T-helper 1 cell (primary cell): Measurements from ENCODE around the gene APMAP.

Experiments used
- DNase-seq, 5 donors: peaks; one replicate each; pipeline ENCODE4 v3.0.0-alpha.2; 2012 to 2020

APMAP gene

DNA sequence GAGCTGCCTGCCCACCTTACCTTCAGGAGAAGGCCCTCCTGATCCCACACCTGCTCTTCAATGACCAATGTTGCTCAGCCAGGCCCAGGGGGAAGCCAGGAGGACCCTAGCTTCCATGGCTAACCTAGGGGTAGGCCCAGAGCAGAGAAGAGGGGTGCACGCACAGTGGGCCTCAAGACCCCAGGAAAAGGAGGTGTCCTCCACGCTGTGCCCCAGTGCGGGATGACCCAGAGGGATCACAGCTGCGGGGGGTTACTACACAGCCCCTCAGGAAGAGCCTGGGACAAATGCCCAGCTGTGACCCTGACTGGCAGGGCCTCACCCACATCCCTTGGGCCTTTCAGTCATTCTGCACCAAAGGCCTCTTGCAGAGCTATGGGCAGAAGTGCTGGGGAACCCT is 31.6 kb upstream of the APMAP start:
- no peak for DNase-seq

DNA sequence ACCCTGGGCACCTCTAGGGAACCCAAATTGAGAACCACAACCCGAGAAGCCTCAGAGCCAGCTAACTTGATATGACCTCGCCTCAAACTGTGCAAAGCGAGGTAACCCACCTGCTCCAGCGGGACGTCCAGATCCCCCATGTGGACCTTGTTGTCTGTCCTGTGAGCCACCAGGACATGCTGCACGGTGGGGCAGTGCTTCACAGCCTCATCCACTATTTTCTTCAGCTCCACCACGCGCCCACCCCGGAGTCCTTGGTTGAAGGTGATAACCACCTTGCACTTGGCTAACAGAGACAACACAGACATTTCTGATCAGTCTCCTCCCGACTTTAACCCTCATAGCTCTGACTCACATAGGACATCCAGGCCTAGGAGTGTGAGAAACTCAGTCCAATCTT is 30.8 kb upstream of the APMAP start:
- DNase-seq: no peak

- no peak for DNase-seq
Measured at GRCh38 chr20:25022680-25023079, 30.1 kb upstream of the APMAP start.

DNA sequence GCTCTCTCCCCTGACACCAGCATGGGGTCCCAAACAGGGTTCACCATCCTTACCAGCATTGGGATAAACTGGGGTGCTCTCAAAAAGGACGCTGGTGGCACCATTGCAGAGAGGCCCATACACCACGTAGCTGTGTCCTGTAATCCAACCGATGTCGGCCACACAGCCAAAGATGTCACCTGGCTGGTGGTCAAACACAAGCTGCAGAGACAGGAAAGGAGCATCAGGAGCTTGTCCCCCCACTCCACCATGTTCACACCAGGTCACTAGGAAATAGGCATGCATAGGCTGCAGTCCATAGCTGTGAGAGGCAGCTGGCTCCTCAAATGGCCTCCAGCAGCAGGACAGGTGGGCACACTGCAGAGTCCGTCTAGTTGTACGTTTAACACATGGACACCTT is 28.8 kb upstream of the APMAP start:
- DNase-seq: no peak

- no peak for DNase-seq
Measured at GRCh38 chr20:25020901-25021301, 28.4 kb upstream of the APMAP start.

DNA sequence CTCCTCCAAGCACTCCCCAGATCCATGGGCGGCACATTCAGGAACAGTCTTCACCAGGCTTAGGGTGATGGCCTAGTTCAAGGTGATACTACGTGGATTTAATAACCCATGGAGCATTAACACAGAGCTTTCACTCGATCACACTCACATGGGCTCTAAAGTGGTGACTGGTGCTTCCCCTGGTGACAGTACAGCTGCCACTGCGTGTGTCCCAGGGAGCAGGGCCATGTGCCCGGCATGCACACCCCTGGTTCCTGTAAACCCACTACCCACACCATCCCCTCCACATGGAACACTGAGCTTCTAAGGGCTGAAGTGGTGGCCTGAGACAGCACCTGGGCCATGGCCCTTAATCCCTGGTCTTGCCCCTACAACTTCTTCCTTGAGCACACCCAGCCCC is 27.8 kb upstream of the APMAP start:
- no peak for DNase-seq

GRCh38 chr20:25019381-25020155 is 27.0 kb upstream of the APMAP start:
- no peak for DNase-seq

DNA sequence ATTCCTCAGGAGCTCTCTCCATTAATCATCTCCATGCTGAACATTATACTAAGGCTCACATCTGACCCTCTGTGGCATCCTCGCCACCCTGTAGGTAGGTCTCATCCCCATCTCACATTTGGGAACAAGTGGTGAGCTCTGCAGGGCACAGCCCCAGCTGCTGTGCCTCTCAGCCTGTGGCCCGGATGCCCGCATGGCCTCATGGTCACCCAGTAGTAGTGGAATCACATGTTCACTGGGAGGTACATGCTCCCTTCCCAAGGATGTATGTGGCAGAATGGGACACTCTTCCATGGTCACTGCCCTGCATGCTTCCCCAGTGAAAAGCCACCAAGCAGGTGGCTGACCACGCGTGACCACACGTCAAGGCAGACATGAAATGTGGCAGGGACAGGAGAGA is 26.3 kb upstream of the APMAP start:
- DNase-seq: no peak

DNA sequence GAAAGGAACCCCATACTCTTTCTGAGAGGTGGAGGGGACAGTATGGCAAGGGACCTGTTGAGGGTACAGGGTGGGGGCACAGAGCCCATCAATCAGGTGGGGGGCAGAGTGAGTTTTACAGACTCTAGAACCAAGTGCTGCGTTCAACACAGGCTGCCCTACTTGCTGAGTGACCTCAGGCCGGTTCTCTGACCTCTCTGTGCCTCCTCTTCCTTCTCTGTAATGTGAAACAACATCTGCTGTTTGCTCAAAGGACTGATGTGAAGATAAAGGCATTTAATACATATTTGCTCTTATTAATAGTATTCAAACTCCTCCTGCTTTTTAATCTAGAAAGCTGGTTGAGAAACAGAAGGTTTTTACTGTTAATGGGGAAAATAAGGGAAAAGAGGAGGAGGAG is 25.9 kb upstream of the APMAP start:
- DNase-seq: no peak

DNA sequence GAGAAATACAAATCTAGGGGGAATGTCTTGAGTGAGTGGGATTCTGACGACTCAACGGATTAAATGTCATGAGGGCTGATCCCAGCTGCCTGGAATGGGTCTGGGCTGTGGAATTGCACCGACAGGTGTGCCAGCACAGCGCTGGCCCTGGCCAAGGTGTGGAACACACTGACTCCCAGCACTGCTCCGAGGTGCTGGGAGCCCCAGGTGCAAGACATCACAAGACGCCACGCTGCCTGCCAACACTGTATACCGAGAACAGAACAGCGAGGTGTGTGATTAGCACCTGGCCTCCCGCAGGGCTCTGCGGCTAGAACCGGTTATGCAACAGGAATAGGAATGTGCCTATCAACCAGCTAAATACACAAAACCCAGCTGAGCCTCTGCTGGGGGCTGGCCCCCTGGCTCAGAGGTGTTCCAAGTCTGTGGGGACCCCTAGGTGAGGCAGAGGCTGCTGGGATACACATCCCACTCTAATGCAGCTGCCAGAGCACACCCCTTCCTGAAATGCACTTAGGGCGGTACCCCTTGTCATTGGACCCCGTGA is 24.8 kb upstream of the APMAP start:
- peak in 1 of 5 donors; percentile 2 for DNase-seq

DNA sequence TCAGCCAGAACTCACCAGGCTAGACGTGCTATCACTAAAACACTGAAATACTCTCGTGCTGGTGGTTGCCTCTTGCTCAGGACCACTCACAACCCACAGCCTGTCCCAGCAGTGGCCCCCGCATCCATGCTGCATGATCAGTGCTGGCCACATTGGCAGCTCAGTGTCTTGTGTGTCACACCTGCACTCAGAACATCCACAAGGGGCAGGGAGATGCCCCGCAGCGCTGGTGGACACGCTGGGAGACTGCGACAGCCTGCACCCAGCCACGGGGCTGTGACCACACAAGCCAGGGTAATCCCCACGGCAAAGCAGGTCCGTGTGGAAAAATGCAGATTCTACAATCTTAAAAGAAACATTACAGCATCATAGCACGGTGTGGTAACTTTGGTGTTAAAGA is 23.9 kb upstream of the APMAP start:
- DNase-seq: no peak

GRCh38 chr20:25015986-25016385 is 23.4 kb upstream of the APMAP start:
- peak in 1 of 5 donors; percentile 1 for DNase-seq

- DNase-seq: peak in 1 of 5 donors; percentile 9
Measured at GRCh38 chr20:25014816-25015215, 22.3 kb upstream of the APMAP start.

DNA sequence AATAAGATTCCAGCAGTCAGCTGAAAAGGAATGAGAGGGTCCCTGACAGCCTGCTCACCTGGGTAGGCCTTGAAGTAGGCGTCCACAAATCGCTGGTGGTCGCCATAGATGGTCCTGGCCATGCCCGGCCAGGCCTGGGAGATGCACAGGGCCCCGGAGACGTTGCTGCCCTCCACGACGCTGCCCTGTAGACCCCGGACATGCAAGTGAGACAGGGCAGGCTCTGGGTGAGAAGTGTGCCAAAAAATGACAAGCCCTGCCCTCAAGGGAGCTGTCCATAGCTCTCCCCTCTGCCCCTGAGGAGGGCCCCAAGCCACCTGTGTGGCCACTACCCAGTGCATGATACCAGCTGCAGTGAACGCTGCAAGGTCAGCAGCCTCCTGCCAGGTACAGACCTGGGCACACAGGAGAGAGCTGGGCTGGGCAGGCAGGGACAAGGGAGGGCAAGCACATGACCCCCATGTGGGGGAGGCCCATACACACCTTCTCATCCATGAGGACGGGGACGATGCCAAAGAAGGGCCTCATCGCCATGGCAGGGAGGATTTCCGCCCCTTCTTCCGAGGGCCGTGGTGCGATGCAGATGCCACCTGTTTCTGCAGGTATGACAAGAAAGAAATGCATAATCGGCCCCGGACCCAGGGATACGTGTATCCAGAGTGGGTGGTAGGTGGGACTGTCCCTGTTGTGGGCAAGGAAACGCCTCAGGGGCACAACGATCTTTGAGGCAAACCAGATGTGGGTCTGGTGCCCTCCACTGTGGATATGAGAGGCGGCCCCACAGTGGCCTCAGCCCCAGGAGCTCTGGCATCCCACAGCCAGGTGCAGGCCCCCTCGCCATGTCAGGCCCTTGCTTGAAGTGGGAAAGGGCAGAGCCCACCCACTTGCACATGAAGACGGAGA is 21.2 kb upstream of the APMAP start:
- DNase-seq: peak in 1 of 5 donors; percentile 9

- peak in 1 of 5 donors; percentile 6 for DNase-seq
Measured at GRCh38 chr20:25012616-25013189, 20.2 kb upstream of the APMAP start.

DNA sequence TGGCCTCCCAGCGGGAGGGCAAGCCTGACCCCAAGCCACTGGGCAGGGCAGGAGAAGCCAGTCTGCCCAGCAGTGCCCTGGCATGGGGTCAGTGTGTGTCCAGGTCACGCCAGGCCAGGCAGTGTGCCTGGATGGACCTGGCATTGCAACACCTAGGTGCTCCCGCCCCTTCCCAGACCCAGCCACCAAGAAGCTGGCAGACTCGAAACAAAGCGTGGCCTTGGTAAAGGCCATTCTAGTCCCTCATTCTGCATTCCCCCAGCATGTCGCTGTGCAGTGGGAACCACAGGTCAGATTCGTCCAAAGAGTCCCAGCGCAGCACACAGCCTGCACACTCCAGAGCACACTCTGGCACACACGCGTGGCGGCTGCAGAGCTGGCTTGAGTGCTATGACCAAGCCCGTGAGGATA is 19.3 kb upstream of the APMAP start:
- DNase-seq: peak in 1 of 5 donors; percentile 2

DNA sequence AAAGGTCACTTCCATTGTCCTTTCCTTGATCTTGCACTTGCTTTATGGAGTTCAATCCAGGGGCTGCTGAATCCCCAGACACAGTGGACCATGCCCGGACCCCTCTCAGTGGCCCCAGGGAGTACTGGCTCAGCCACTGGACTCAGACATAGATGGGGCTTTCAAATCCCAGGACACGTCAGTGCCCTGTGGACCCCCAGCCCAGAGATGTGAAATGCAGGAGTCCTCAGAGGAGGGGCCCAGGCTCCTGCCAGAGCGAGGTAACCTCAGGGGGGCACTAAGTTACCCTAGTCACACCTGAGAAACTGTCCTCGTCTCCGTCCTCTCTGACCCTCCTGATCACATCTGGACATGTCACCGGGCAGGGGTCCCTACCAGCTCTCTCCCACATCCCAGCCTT is 18.7 kb upstream of the APMAP start:
- peak in 1 of 5 donors; percentile 1 for DNase-seq

GRCh38 chr20:25009218-25010145 is 16.9 kb upstream of the APMAP start:
- DNase-seq: peak in 1 of 5 donors; percentile 4

GRCh38 chr20:25008388-25009217 is 16.1 kb upstream of the APMAP start:
- no peak for DNase-seq

DNA sequence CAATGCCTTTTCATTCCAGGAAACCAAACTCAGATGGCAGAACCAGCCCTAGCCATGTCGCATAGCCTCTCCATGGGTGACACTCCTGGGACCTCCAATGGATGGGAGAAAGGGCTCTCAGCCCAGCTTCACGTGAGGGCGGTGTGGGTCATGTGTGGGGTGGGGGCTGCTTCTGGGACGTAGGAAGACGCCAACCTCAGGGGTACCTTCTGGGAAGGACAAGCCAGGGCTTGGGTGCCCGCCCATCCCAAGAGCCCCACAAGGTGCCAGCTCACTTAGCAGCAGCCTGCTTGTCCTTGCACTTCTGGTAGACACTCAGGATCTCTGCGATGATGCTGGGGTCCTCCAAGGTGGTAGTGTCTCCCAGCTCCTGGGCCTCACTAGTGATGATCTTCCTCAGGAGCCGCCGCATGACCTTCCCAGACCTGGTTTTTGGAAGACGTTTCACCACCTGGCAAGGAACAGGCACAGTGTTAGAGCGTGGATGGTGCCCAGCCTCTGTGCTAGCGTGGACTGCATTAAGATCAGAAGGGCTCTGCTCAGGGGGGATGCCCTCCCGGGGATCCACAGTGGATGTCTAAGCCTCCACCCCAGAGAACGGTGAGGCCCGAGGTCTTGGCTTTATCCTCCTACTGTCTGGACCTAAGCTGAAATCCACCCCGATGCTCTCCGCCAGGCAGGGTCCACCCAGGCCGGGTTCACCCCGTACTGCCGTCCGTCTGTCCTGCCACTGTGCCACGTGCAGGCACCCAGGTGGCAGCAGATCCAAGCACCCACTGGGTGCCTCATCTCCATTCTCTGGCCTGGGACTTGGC is 15.1 kb upstream of the APMAP start:
- DNase-seq: peak in 1 of 5 donors; percentile 3
